OCI-LY3 (cell line): ENCODE measurements around the gene ERGIC1.

Source experiments
- EZH2phosphoT487 ChIP-seq: fragments of 200-600 bp; shearing (Covaris generic); IDR thresholded peaks from 2 replicates; pipeline ENCODE4 v1.6.1; 2018; ENCODE audit warnings: antibody characterized with exemption, mixed run types, low read depth
- TF ChIP-seq, protein P1 (sequence below): fragments of 200-600, 300-600 bp; sonication (generic); IDR thresholded peaks from 2 replicates; pipeline ENCODE4 v1.5.1; 2014; ENCODE audit warnings: antibody characterized with exemption, low read length, low read depth

- TF ChIP-seq, protein P1, sequence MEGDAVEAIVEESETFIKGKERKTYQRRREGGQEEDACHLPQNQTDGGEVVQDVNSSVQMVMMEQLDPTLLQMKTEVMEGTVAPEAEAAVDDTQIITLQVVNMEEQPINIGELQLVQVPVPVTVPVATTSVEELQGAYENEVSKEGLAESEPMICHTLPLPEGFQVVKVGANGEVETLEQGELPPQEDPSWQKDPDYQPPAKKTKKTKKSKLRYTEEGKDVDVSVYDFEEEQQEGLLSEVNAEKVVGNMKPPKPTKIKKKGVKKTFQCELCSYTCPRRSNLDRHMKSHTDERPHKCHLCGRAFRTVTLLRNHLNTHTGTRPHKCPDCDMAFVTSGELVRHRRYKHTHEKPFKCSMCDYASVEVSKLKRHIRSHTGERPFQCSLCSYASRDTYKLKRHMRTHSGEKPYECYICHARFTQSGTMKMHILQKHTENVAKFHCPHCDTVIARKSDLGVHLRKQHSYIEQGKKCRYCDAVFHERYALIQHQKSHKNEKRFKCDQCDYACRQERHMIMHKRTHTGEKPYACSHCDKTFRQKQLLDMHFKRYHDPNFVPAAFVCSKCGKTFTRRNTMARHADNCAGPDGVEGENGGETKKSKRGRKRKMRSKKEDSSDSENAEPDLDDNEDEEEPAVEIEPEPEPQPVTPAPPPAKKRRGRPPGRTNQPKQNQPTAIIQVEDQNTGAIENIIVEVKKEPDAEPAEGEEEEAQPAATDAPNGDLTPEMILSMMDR: no peak
- TF ChIP-seq EZH2phosphoT487: no peak
Observed at GRCh38 chr5:172958331-172959046, 124.4 kb downstream of the ERGIC1 start.
